ENCODE measurements around the gene SRGAP1. TPM values are rescaled to one million over a fixed set of nuclear protein-coding genes. Genes with fewer than 3 reads are reported as not detected.

The SRGAP1 gene
- total and polyA plus RNA-seq, 2 experiments from 2014 or later = 13.0 to 29.4 TPM

DNA sequence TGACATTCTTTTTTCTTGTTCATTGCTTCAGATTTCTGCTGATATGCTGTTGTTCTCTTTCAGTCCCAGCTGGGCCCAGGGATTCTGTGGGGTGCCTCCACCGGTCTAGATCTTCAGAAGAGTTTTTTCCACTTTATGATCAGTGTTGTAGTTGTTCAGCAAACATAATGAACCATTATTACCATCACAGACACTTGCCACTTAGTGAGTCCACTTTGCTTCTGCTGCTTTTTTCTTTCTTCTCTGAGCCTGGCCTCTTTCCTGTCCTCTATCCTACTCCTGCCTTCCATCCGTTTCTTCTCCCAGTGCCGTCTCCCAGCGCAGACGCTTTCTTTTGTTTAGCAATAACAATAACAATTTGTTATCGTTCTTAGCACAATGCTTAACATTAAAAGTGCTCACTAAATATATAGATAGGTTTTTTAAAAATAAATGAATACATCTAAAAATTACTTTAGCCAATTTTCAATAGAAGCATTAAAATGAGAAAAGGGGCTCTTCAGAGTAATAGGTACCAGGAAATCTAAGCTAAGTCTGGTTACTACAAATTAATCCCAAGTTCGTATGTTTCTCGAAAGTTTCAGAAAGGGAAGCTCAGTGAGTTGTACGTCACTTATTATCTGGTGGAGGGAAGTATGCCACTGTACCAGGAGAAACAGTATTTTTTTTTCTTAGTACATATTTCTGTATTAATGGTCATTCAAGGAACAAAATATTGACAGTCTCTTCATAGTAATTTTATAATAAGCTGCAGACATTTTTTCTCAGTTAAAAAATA, 98.2 kb downstream of the SRGAP1 start:
- in situ Hi-C loops (cut with MboI) = no loop called here
- Histone ChIP-seq H3K4me3 (no peak overlapping the region), H4K20me1 (ENCODE audit: insufficient read depth) (no peaks in the 10 kb centered on the region), H3K9me2 (ENCODE audit: insufficient read depth) (no peaks in the 10 kb centered on the region), H3K27ac (no peak overlapping the region), H3K27me3 (replicated peaks; ENCODE audit: insufficient read depth) (no peaks in the 10 kb centered on the region), H2AFZ (no peak overlapping the region), H3K4me1 (ENCODE audit: insufficient read depth) (peaks cover 19% of the 10 kb centered on the region), H3K36me3 (ENCODE audit: low read depth) (no peaks in the 10 kb centered on the region; the same call in 1 of the 2 replicates), H3K9me3 (ENCODE audit: low read depth) (no peaks in the 10 kb centered on the region), H3K79me2 (ENCODE audit: insufficient read depth) (peaks cover 100% of the 10 kb centered on the region), H3K4me2 (ENCODE audit: unreplicated experiment) (no peak overlapping the region), H3K9ac (no peak overlapping the region), H3F3A (ENCODE audit: insufficient read depth) (peaks cover 36% of the 10 kb centered on the region)
- no peak for DNase-seq
- 98% methylated on average over 9 of the region's 9 CpGs for WGBS, 2 experiments (ENCODE audit: low coverage in 1 of 2, low lambda C conversion rate in 2 of 2, missing lambda C conversion rate in 2 of 2)
- TF ChIP-seq EZH2phosphoT487 (IDR thresholded peaks at IDR 0.05; ENCODE audit: insufficient read depth, low read depth) (no peak), EZH2 (IDR thresholded peaks at IDR 0.05; ENCODE audit: insufficient read depth, poor library complexity, severe bottlenecking) (no peak)

DNA sequence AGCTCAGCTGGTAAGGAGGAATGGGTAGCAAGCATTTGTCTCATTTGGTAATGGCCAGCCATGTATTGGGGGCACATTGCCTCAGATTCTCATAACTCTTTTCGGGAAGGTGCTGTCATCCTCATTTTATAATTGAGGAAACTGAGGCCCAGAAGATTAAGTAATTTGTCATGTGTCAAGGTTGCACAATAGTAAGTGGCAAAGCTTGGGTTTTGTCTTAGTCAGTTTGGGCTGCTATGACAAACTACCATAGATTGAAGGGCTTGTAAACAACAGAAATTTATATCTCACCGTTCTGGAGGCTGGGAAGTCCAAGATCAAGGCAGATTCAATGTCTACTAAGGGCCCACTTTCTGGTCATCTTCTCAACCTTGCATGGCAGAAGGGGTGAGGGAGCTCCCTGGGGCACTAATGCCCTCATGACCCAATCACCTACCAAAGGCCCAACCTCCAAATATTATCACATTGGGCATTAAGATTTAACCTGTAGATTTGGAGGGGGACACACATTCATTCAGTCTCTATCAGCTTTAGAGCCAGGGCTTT, 99.6 kb downstream of the SRGAP1 start:
- in situ Hi-C loops (cut with MboI) = no loop called here
- no peak overlapping the region for H3K27ac ChIP-seq

DNA sequence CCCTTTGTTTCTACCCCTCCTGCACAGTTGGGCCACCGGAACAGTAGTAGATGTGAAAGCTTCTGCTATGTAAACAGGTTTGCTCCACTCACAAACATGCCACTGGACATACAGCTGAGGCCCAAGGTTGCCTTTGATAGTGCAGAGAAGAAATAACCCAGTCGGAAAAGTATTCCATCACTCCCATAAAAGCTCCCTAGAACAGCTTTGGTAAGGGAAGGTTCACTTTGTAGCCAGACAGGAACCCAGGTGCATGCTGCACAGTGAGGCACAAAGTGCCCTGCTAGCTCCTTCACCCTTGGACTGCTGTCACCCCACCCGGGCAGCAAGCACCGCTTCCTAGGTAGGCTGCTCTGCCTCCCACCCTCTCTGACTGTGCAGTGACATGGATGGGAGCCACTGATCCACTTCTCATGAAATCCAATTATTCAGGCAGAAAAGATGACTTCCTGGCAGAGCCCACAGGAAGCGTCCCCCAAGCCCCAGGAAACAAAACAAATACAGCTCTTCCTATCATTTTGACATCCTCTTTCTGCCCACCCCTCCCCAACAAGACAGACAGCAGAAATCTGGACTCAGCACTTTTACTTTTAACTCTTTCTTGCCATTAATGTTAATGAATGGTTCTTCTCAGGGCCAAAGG, 100.2 kb downstream of the SRGAP1 start:
- H3K27me3 ChIP-seq (replicated peaks; ENCODE audit: insufficient read depth) = no peaks in the 10 kb centered on the region
- no peak overlapping the region for H2AFZ ChIP-seq
- DNase-seq = no peak
- H3K36me3 ChIP-seq (ENCODE audit: low read depth) = no peaks in the 10 kb centered on the region
- no peaks in the 10 kb centered on the region; the same call in 1 of the 2 replicates for H3K4me1 ChIP-seq (ENCODE audit: insufficient read depth)
- H3K79me2 ChIP-seq (ENCODE audit: insufficient read depth) = peaks cover 99% of the 10 kb centered on the region
- H3K4me3 ChIP-seq = no peak overlapping the region
- no peaks in the 10 kb centered on the region for H4K20me1 ChIP-seq (ENCODE audit: insufficient read depth)
- whole genome bisulfite sequencing, 2 experiments (ENCODE audit: low coverage in 1 of 2, low lambda C conversion rate in 2 of 2, missing lambda C conversion rate in 2 of 2) = 98 to 99% methylated on average over 5 of the region's 5 CpGs
- H3K9me2 ChIP-seq (ENCODE audit: insufficient read depth) = no peaks in the 10 kb centered on the region
- no peak overlapping the region for H3K9ac ChIP-seq
- H3F3A ChIP-seq (ENCODE audit: insufficient read depth) = peaks cover 19% of the 10 kb centered on the region; the same call in 1 of the 2 replicates
- H3K9me3 ChIP-seq (ENCODE audit: low read depth) = no peaks in the 10 kb centered on the region
- TF ChIP-seq EZH2 (IDR thresholded peaks at IDR 0.05; ENCODE audit: insufficient read depth, poor library complexity, severe bottlenecking) (no peak), EZH2phosphoT487 (IDR thresholded peaks at IDR 0.05; ENCODE audit: insufficient read depth, low read depth) (no peak)
- no peak overlapping the region for H3K27ac ChIP-seq
- H3K4me2 ChIP-seq (ENCODE audit: unreplicated experiment) = no peak overlapping the region
- in situ Hi-C loops (cut with MboI) = no loop called here

More for the DNA sequence above, 99.6 kb downstream of the SRGAP1 start:
- Histone ChIP-seq H3K4me1 (ENCODE audit: insufficient read depth) (peaks cover 5% of the 10 kb centered on the region; the same call in 1 of the 2 replicates), H3K4me2 (ENCODE audit: unreplicated experiment) (no peak overlapping the region), H3K9me3 (ENCODE audit: low read depth) (no peaks in the 10 kb centered on the region), H3K79me2 (ENCODE audit: insufficient read depth) (peaks cover 99% of the 10 kb centered on the region), H3K4me3 (no peak overlapping the region), H4K20me1 (ENCODE audit: insufficient read depth) (no peaks in the 10 kb centered on the region), H2AFZ (no peak overlapping the region), H3K9me2 (ENCODE audit: insufficient read depth) (no peaks in the 10 kb centered on the region), H3K9ac (no peak overlapping the region), H3K36me3 (ENCODE audit: low read depth) (no peaks in the 10 kb centered on the region; the same call in 1 of the 2 replicates), H3K27me3 (replicated peaks; ENCODE audit: insufficient read depth) (no peaks in the 10 kb centered on the region), H3F3A (ENCODE audit: insufficient read depth) (peaks cover 23% of the 10 kb centered on the region)
- WGBS, 2 experiments (ENCODE audit: low coverage in 1 of 2, low lambda C conversion rate in 2 of 2, missing lambda C conversion rate in 2 of 2) = 68 to 86% methylated on average over 2 of the region's 2 CpGs
- no peak for TF ChIP-seq EZH2phosphoT487 (IDR thresholded peaks at IDR 0.05; ENCODE audit: insufficient read depth, low read depth)
- DNase-seq = no peak

DNA sequence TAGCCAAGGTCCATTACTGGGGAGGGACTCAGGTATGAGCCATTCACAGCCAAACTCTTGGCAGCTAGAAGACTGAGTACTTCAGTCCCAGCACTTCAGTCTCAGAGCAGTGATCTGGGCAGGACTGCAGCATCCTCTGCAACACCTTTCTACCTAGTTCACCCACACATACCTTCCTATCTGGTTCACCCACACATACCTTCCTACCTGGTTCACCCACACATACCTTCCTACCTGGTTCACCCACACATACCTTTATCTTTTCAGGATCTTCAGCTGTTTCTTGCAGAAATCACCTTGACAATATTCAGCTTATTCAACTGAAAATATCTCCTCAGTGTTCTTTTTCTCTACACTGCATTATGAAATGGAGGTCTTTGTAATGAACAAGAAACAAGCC, 101.3 kb downstream of the SRGAP1 start:
- H3K79me2 ChIP-seq (ENCODE audit: insufficient read depth) = peaks cover 99% of the 10 kb centered on the region

More for the DNA sequence above, 101.3 kb downstream of the SRGAP1 start:
- no peak for TF ChIP-seq EZH2 (IDR thresholded peaks at IDR 0.05; ENCODE audit: insufficient read depth, poor library complexity, severe bottlenecking)
- no peak for TF ChIP-seq EZH2phosphoT487 (IDR thresholded peaks at IDR 0.05; ENCODE audit: insufficient read depth, low read depth)
- H3K9ac ChIP-seq = no peak overlapping the region
- peaks cover 7% of the 10 kb centered on the region for H3K4me1 ChIP-seq (ENCODE audit: insufficient read depth)
- H2AFZ ChIP-seq = no peak overlapping the region
- in situ Hi-C loops (cut with MboI) = no loop called here
- H3K27ac ChIP-seq = no peak overlapping the region
- no peaks in the 10 kb centered on the region for H3K9me3 ChIP-seq (ENCODE audit: low read depth)
- H4K20me1 ChIP-seq (ENCODE audit: insufficient read depth) = no peaks in the 10 kb centered on the region
- H3K4me3 ChIP-seq = no peak overlapping the region
- H3K36me3 ChIP-seq (ENCODE audit: low read depth) = no peaks in the 10 kb centered on the region
- H3K9me2 ChIP-seq (ENCODE audit: insufficient read depth) = no peaks in the 10 kb centered on the region
- peaks cover 19% of the 10 kb centered on the region for H3F3A ChIP-seq (ENCODE audit: insufficient read depth)
- no peak overlapping the region for H3K4me2 ChIP-seq (ENCODE audit: unreplicated experiment)
- no peak for DNase-seq
- H3K27me3 ChIP-seq (replicated peaks; ENCODE audit: insufficient read depth) = no peaks in the 10 kb centered on the region
